OCI-LY3 (cell line): ENCODE data around the gene FIBCD1.

Experiments
- H2AFZ ChIP-seq: fragments of 200-600, 300-600 bp; shearing (Covaris generic); 2 replicates; pipeline ENCODE4 v1.6.0; 2014; ENCODE audit warnings: antibody characterized with exemption, low read depth, low read length
- H3K27ac ChIP-seq: fragments of 200-600, 300-600 bp; sonication (generic); 2 replicates; pipeline ENCODE4 v1.5.1; 2014; ENCODE audit warnings: mild to moderate bottlenecking, low read length, moderate library complexity, mixed read lengths
- H3K27me3 ChIP-seq: fragments of 200-600, 300-600 bp; sonication (generic); 2 replicates; pipeline ENCODE4 v1.6.1; 2014; ENCODE audit warnings: low read depth, low read length, mixed read lengths
- H3K36me3 ChIP-seq: fragments of 200-600, 300-600 bp; sonication (generic); replicated peaks from 2 replicates; pipeline ENCODE3; 2014; ENCODE audit warnings: low read depth, low read length, mixed read lengths
- H3K4me1 ChIP-seq: fragments of 300-600, 200-600 bp; sonication (generic); 2 replicates; pipeline ENCODE4 v1.6.1; 2014; ENCODE audit warnings: low read length, mixed read lengths
- H3K4me2 ChIP-seq: fragments of 200-600, 300-600 bp; sonication (generic); 2 replicates; pipeline ENCODE4 v1.6.1; 2014; ENCODE audit warnings: low read length, mixed read lengths
- H3K4me3 ChIP-seq: fragments of 300-600, 200-600 bp; sonication (generic); 2 replicates; pipeline ENCODE4 v1.5.1; 2014; ENCODE audit warnings: antibody characterized with exemption, mild to moderate bottlenecking, low read length, moderate library complexity
- H3K79me2 ChIP-seq: fragments of 300-600, 200-600 bp; shearing (Covaris generic); 2 replicates; pipeline ENCODE4 v1.6.1; 2014; ENCODE audit warnings: mild to moderate bottlenecking, low read length, mixed read lengths
- H3K9ac ChIP-seq: fragments of 300-600, 200-600 bp; shearing (Covaris generic); 2 replicates; pipeline ENCODE4 v1.6.0; 2014; ENCODE audit warnings: mild to moderate bottlenecking, low read length, moderate library complexity
- H3K9me3 ChIP-seq: fragments of 200-600, 300-600 bp; shearing (Covaris generic); 2 replicates; pipeline ENCODE4 v1.6.1; 2014; ENCODE audit warnings: low read length, mixed read lengths; ENCODE audit not compliant: insufficient read depth
- H4K20me1 ChIP-seq: fragments of 200-600, 300-600 bp; sonication (generic); 2 replicates; pipeline ENCODE4 v1.6.1; 2016; ENCODE audit warnings: low read length, mixed read lengths; ENCODE audit not compliant: insufficient read depth
- CTCF ChIP-seq: fragments of 200-600, 300-600 bp; sonication (generic); IDR thresholded peaks from 2 replicates; pipeline ENCODE4 v1.5.1; 2014; ENCODE audit warnings: antibody characterized with exemption, low read length, low read depth
- EZH2phosphoT487 ChIP-seq: fragments of 200-600 bp; shearing (Covaris generic); IDR thresholded peaks from 2 replicates; pipeline ENCODE4 v1.6.1; 2018; ENCODE audit warnings: antibody characterized with exemption, mixed run types, low read depth

The FIBCD1 gene

GRCh38 chr9:130927995-130928900 lies 10.8 kb downstream of the FIBCD1 start:
- Histone ChIP-seq H3K9me3 (no peaks in the 10 kb centered on the region), H3K4me2 (peak overlapping the region; percentile 86), H3K4me3 (peak overlapping the region; percentile 56), H3K9ac (peak overlapping the region; percentile 49; the same call in 1 of the 2 replicates), H2AFZ (no peak overlapping the region), H3K27me3 (peaks cover 19% of the 10 kb centered on the region), H4K20me1 (no peaks in the 10 kb centered on the region), H3K79me2 (no peaks in the 10 kb centered on the region), H3K36me3 (no peaks in the 10 kb centered on the region), H3K4me1 (peaks cover 79% of the 10 kb centered on the region), H3K27ac (peak overlapping the region; percentile 76)
- TF ChIP-seq CTCF (no peak), EZH2phosphoT487 (no peak)

GRCh38 chr9:130927338-130927737 lies 11.7 kb downstream of the FIBCD1 start:
- no peaks in the 10 kb centered on the region for H3K9me3 ChIP-seq
- H3K9ac ChIP-seq: peak overlapping the region; percentile 48; the same call in 1 of the 2 replicates
- no peak overlapping the region for H2AFZ ChIP-seq
- peak overlapping the region; percentile 86 for H3K4me2 ChIP-seq
- H4K20me1 ChIP-seq: no peaks in the 10 kb centered on the region
- no peaks in the 10 kb centered on the region for H3K79me2 ChIP-seq
- H3K4me3 ChIP-seq: peak overlapping the region; percentile 56
- no peak for TF ChIP-seq EZH2phosphoT487
- no peak for TF ChIP-seq CTCF
- no peaks in the 10 kb centered on the region for H3K36me3 ChIP-seq
- peaks cover 24% of the 10 kb centered on the region for H3K27me3 ChIP-seq
- peaks cover 69% of the 10 kb centered on the region for H3K4me1 ChIP-seq
- H3K27ac ChIP-seq: peak overlapping the region; percentile 76

DNA sequence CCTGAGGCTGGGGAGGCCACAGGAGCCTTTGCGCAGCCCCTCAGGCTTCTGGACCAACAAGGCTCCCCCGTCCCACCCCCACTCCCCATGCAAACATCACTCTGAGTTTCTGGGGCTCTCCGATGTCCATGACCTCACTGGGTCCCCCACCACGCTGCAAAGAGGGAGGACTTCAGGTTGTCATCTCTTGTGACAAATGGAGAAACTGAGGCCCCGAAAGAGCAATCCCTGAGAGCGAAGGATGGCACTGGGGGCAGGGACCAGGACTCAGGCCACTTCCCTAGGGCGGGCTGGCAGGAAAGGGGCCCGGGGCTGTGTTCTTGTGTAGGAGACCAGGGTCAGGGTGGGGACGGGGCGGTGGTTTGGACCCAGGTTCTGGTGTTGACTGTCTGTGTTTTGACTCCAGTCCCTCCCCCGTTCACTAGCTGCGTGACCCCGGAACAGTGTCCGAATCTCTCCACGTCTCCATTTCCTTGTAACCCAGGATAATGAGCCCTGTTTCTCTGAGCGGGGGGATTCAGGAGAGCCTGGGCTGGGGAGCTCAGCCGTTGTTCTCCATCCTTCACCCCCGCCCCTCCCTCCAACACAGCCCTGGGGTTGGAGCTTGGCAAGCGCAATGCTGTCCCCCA lies 13.9 kb downstream of the FIBCD1 start:
- Histone ChIP-seq H3K9me3 (no peaks in the 10 kb centered on the region), H3K36me3 (no peaks in the 10 kb centered on the region), H3K9ac (no peak overlapping the region), H3K4me3 (peak overlapping the region; percentile 67), H3K27me3 (peaks cover 43% of the 10 kb centered on the region), H3K4me1 (peaks cover 48% of the 10 kb centered on the region), H4K20me1 (no peaks in the 10 kb centered on the region), H3K79me2 (no peaks in the 10 kb centered on the region), H3K27ac (no peak overlapping the region), H3K4me2 (peak overlapping the region; percentile 86), H2AFZ (no peak overlapping the region)
- TF ChIP-seq EZH2phosphoT487 (no peak), CTCF (no peak)

- peaks cover 41% of the 10 kb centered on the region for H3K4me1 ChIP-seq
- no peaks in the 10 kb centered on the region for H3K9me3 ChIP-seq
- peaks cover 43% of the 10 kb centered on the region for H3K27me3 ChIP-seq
- no peaks in the 10 kb centered on the region for H3K36me3 ChIP-seq
- H3K4me3 ChIP-seq: no peak overlapping the region
- H4K20me1 ChIP-seq: no peaks in the 10 kb centered on the region
- no peak overlapping the region for H3K4me2 ChIP-seq
- no peak overlapping the region for H2AFZ ChIP-seq
- no peak for TF ChIP-seq CTCF
- no peak for TF ChIP-seq EZH2phosphoT487
- no peak overlapping the region for H3K9ac ChIP-seq
- no peak overlapping the region for H3K27ac ChIP-seq
- no peaks in the 10 kb centered on the region for H3K79me2 ChIP-seq
These were observed 14.6 kb downstream of the FIBCD1 start for GRCh38 chr9:130924448-130924788.
